ENCODE results near the gene NAV2. TPM values are rescaled to one million over a fixed set of nuclear protein-coding genes. Genes with fewer than 3 reads are reported as not detected.
A peak's percentile ranks its signal among the peaks of the same experiment; 100 is the strongest.

NAV2 gene
- total RNA-seq, 1 donor from 2014 or later = 11.1 TPM

DNA sequence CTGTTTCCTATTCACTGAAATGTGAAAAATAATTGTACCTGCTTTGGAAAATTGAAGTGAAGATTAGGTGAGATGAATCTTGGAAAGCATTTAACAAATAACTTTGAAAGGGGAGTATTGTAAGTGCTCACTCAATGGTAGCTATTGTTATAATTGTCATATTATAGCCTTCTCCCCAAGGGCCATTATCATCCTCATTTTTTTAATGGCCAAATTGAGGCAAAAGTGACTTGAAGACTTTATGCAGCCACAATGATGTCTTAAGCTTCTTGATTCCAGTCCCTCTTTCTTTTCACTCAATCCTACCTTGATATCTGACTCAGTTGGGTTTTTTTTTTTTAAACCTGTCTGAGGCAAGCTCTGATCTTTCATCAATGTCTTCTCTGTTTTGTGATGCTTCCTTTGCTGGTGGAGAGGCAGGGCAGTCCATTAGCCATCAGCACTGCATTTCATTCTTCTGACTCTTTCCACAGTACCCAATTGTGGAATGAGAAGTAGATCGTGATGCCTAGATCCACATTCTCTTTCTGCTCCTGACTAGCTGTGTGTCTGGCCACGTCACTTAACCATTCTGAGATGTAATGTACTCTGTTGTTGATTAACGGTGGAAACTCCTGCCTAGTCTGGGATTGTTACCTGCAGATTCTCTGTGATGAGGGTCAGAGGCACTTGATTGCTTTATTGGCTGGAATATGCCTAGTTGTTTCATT lies 346.3 kb downstream of the NAV2 start:
- no peak overlapping the region for H3K4me3 ChIP-seq (ENCODE audit: low read depth, low read length)
- DNase-seq (ENCODE audit: low read depth) = no peak
- H3K36me3 ChIP-seq (ENCODE audit: control insufficient read depth, insufficient read depth, low read length) = peaks cover 14% of the 10 kb centered on the region
- H3K27me3 ChIP-seq (ENCODE audit: control insufficient read depth, insufficient read depth, low read length) = no peaks in the 10 kb centered on the region
- TF ChIP-seq, protein P1, sequence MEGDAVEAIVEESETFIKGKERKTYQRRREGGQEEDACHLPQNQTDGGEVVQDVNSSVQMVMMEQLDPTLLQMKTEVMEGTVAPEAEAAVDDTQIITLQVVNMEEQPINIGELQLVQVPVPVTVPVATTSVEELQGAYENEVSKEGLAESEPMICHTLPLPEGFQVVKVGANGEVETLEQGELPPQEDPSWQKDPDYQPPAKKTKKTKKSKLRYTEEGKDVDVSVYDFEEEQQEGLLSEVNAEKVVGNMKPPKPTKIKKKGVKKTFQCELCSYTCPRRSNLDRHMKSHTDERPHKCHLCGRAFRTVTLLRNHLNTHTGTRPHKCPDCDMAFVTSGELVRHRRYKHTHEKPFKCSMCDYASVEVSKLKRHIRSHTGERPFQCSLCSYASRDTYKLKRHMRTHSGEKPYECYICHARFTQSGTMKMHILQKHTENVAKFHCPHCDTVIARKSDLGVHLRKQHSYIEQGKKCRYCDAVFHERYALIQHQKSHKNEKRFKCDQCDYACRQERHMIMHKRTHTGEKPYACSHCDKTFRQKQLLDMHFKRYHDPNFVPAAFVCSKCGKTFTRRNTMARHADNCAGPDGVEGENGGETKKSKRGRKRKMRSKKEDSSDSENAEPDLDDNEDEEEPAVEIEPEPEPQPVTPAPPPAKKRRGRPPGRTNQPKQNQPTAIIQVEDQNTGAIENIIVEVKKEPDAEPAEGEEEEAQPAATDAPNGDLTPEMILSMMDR (IDR thresholded peaks at IDR 0.05; ENCODE audit: insufficient read depth, low read length, severe bottlenecking) = no peak
- no peak for FAIRE-seq

DNA sequence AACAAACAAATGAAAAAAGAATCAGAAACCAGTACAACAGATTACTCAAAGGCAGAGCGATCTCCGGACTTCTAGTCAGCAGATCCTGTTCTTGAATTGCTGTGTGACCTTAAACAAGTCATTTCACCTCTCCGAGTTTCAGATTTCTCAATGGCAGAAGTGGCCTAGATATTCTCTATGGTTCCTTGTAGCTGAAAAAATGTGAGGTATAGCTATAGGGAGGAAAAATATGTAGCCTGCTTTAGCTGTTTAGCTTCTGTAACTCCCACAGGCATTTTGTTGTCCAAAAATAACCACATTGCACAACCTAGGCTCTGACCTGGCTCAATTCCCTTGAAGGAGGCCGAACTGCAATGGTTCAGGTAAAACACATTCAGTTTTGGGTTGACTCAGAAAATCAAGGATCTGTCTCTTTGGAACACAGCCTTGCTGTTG lies 347.0 kb downstream of the NAV2 start:
- FAIRE-seq = no peak
- TF ChIP-seq, protein P1 (IDR thresholded peaks at IDR 0.05; ENCODE audit: insufficient read depth, low read length, severe bottlenecking) = no peak
- Histone ChIP-seq H3K36me3 (ENCODE audit: control insufficient read depth, insufficient read depth, low read length) (peaks cover 13% of the 10 kb centered on the region), H3K4me3 (ENCODE audit: low read depth, low read length) (no peak overlapping the region), H3K27me3 (ENCODE audit: control insufficient read depth, insufficient read depth, low read length) (no peaks in the 10 kb centered on the region)
- no peak for DNase-seq (ENCODE audit: low read depth)

DNA sequence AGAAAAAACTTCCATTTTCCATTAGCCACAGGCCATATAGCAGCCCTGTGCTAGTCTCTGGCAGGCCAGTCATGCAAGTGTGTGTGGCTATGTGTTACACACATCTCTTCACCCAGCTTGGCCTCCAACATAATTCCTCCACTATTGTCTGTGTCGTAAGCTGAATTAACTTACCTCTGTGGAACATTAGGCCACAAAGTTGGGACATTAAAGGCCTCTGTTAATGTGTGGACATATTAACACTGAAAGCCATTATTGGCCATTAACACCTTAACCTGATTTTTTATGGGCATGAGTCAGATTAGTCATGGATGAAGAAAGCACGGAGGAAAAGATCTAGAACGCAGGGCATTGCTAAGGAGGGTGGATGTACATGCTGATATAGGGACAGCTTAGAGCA lies 347.5 kb downstream of the NAV2 start:
- H3K4me3 ChIP-seq (ENCODE audit: low read depth, low read length) = no peak overlapping the region
- FAIRE-seq (no peak), DNase-seq (ENCODE audit: low read depth) (no peak)
- H3K27me3 ChIP-seq (ENCODE audit: control insufficient read depth, insufficient read depth, low read length) = no peaks in the 10 kb centered on the region
- H3K36me3 ChIP-seq (ENCODE audit: control insufficient read depth, insufficient read depth, low read length) = peaks cover 13% of the 10 kb centered on the region
- TF ChIP-seq, protein P1 (IDR thresholded peaks at IDR 0.05; ENCODE audit: insufficient read depth, low read length, severe bottlenecking) = no peak

DNA sequence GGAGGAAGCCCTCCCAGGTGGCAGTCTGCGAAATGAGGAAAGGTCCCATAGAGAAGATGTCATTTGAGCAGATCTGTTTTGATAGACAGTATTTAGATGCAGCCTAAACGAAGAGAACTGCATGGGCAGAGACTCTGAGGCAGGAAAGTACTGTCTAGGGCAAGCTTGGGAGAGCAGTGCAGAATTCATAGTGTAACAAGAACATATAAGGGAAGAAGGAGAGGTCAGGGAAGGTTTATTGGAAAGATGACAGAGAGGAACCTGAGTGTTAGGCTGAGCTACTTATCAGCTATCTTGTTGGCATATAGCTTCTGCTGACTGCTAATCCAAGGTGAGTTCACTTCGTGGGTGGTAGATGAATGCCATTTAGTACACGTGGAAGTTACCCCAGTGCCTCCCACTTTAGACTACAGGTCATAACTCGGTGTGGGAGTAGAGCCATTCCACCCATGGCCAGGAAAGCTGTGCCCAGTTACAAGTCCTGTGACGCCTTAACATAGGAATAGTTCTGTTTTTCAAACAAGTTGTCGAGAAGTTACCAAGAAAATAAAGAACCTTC lies 348.1 kb downstream of the NAV2 start:
- Histone ChIP-seq H3K4me3 (ENCODE audit: low read depth, low read length) (no peak overlapping the region), H3K27me3 (ENCODE audit: control insufficient read depth, insufficient read depth, low read length) (no peaks in the 10 kb centered on the region), H3K36me3 (ENCODE audit: control insufficient read depth, insufficient read depth, low read length) (peaks cover 13% of the 10 kb centered on the region)
- TF ChIP-seq, protein P1 (IDR thresholded peaks at IDR 0.05; ENCODE audit: insufficient read depth, low read length, severe bottlenecking) = no peak
- FAIRE-seq (peak; percentile 55), DNase-seq (ENCODE audit: low read depth) (no peak)

DNA sequence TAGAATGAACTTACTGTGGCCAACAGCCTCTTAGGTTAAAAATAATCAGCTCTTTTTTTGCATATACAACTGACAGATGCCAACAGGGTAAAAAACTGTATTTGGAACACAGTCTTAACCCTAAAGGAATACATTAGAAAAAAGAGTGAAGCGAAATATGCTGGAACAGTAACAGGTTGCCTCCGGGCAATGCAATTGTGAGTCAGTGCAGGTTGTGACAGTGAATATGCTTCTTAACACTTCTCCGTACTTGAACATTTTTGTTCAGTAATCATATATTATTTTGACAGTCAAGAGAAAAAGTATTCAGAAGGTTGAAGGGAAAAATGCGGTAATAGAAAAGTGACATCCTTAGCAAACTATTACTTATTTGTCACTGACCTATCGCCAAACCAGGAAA lies 349.1 kb downstream of the NAV2 start:
- TF ChIP-seq, protein P1 (IDR thresholded peaks at IDR 0.05; ENCODE audit: insufficient read depth, low read length, severe bottlenecking) = no peak
- H3K4me3 ChIP-seq (ENCODE audit: low read depth, low read length) = no peak overlapping the region
- FAIRE-seq = no peak
- H3K27me3 ChIP-seq (ENCODE audit: control insufficient read depth, insufficient read depth, low read length) = no peaks in the 10 kb centered on the region
- H3K36me3 ChIP-seq (ENCODE audit: control insufficient read depth, insufficient read depth, low read length) = peaks cover 13% of the 10 kb centered on the region
- DNase-seq (ENCODE audit: low read depth) = no peak

All from bronchial epithelial cell (primary cell).